GM21390 (cell line): ENCODE results near the gene DYSF.

Experiments
- ATAC-seq: cut with Tn5 transposase; IDR thresholded peaks from one replicate; pipeline ENCODE4 v1.9.1; 2021; ENCODE audit not compliant: unreplicated experiment

DYSF gene

DNA sequence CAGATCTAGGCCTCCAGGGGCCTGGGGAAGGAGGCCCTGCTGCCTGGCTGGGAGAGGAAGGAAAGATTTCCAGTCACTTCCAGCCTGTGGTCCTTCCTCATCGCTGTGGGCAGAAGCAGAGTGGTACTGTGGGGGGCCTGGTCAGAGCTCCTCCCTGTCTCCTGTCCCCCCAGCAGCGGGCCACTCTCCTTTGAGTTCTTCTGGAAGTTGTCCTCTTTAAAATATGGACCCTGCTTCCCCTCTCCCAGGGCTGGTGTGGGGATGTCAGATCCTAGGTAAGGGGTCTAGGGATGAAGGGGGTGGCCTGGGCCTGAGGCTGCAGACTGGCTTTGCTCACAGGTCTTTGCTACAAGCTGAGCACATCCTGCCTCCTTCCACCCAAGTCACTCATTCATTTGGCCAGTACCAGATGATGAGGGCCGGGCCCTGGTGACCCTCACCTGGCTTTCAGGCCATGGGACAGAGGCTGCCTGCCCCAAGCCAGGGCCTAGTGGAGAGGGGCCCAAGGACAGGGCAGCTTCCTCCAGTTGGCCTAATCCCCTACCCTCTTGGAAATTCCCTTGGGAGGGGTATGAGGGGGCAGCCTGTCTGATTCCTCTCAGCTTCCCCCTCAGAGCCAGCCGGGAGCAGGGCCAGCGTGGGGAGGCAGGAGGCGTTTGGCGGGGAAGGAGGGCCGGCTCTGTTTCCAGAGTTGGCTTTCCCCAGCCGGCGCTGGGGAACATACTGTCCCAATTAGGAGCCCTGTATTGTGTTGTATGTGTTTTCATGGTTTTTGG is 231.9 kb downstream of the DYSF start:
- no peak for ATAC-seq

- ATAC-seq = no peak
Measured at GRCh38 chr2:71685941-71686611, 232.7 kb downstream of the DYSF start.

DNA sequence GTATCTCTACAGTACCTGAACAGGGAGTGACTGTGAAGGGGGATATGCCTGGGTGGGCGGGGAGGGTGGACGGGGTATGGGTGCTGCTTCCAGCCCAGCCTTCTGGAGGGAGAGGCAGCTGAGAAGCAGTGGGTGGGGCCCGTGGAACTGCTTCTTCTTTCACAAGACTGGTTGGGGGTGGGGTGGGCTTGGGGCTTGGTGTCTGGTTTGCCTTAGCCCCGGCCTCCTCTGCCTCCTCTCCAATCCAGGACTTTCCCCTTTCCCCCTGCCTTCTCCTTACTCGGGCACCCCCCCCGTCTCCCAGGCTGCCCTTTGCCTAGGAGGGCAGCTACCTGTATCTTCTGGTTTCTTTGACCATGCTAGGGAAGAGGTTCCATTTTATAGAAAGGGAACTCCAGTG is 233.4 kb downstream of the DYSF start:
- ATAC-seq = no peak

- ATAC-seq = no peak
Measured at GRCh38 chr2:71687412-71687811, 234.1 kb downstream of the DYSF start.

GRCh38 chr2:71688530-71688929 is 235.2 kb downstream of the DYSF start:
- ATAC-seq = no peak

GRCh38 chr2:71689393-71689792 is 236.0 kb downstream of the DYSF start:
- no peak for ATAC-seq

GRCh38 chr2:71689968-71690834 is 236.8 kb downstream of the DYSF start:
- no peak for ATAC-seq

DNA sequence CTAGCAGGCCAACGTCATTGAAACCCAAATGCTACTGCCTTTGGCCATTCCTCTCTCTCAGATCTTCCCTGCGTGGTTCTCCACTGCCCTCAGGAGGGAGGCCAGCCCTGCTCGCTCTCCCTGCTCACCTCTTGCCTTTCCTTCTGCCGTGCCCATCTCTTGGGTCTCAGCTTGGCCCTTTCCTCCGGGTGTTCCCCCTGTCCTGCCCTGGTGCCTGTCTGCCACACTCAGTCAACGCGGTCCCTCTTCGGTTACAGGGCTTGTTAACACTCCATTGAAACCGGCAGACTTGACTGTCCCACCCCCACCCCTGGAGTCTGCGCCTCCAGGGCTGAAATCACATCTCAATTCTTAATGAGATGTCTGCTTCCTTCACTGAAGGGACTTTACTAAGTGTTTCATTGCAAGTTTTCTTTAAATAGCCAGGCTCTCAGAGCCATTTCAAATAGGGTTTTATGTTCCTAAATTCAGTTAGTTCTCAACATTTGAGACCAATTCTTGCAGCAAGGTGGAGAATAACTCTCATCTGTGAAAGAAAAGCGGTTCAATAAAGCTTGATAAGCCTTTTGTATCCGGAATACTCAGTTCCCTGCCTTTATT is 237.6 kb downstream of the DYSF start:
- no peak for ATAC-seq

- no peak for ATAC-seq
Measured at GRCh38 chr2:71691747-71692441, 238.5 kb downstream of the DYSF start.

DNA sequence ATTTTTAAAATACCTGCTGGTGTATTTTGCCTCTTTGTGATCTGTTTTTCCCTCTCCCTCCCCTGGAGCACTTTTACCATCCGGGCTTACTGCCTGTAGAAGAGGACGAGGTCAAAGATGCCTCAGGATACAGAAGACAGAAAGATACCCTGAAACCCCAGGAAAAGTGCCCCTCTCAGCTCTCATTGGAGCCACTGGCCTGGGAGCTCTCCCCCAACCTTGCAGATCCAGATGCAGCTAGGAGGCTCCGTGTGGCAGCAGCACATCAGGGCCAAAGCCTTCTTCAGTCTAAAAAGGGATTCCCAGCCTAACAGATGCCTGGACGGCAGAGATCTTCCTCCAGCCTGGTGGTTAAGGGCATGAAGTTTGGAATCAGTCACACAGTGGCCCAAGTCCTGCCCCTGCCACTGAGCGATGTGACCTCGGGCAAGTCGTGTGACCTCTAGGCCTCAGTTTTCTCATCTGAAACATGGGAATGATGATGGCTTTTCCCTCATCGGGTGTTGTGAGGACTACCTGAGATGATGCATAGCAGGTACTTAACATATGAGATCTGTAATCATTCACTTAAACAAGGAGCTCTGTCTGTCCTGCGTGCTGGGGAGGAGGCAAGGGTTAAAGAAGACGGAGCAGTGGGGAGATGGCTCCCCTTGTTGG is 239.4 kb downstream of the DYSF start:
- ATAC-seq = no peak

DNA sequence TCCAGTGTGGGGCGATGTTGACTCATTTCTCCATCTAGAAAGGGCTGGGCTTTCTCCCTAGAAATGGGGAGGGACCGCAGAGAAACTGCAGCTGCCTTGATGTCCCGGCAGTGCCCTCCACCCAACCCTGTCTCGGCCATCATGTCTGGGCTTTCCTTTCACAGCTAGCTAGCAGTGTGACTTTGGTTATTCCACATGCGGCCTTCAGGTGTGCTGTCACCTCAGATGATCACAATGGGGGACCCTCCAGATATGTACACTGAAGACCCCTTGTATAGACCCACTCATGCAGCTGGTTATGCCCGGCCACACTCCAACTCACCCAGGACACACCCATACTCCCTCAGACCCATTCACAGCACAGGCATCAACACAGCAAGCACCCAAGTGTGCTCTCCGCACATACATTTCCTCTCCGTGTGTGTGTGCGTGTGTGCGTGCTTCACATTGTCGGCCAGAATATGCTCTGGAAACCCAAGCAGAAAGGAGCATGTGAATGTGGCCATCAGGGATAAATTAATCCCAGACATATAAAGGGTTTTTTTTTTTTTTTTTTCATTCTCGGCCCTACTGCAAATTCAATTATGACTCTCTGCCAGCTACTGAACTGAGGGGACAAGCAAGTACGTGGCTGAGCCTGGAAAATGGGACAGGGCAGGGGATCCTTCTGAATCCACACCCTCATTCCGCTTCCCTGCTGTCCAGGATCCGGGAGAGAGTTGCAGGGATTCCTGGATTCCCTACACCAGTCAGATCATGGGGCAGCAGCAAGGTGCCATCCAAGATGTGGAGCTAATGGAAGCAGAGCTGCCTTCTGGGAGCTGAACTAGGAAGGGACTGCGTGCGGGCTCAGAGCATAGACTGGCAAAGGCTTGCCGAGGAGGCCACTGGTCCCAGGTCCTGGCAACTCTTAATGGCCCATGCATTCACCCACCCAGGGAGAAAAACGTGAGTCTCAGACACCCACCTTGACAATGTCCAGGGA is 240.2 kb downstream of the DYSF start:
- ATAC-seq = no peak

DNA sequence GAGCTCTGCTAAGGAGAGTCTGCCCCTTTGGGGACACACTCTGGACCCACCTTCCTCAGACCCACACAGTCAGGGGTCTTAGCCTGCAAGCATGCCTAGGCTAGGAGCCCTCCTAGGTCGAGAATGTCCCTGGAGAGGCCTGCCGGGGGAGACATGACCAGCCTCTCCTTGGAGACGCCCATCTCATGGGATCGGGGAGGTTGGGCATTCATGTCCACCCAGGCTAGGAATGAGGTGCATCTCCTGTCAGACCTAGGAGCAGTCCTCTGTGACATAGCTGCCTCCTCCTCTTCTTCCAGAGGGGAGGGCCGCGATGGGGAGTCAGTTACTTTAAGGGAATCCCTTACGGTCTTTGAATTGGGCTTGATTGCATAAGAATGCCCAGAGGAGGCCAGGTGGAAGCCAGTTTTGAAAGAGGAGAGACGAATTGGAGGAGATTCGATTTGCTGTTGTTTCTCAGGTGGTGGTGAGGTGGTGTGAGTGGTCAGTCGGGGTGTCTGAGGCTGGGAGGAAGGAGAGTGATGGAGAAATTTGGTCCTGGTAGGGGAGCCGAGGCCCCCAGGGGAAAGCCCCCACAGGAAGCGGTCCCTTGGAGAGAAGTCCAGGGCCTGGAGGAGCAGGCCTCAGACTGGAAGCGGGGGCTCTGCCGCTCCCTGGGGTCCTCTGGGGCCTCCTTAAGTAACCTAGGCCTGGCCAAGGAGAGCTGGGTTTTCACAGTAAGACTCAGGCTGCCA is 241.3 kb downstream of the DYSF start:
- no peak for ATAC-seq

DNA sequence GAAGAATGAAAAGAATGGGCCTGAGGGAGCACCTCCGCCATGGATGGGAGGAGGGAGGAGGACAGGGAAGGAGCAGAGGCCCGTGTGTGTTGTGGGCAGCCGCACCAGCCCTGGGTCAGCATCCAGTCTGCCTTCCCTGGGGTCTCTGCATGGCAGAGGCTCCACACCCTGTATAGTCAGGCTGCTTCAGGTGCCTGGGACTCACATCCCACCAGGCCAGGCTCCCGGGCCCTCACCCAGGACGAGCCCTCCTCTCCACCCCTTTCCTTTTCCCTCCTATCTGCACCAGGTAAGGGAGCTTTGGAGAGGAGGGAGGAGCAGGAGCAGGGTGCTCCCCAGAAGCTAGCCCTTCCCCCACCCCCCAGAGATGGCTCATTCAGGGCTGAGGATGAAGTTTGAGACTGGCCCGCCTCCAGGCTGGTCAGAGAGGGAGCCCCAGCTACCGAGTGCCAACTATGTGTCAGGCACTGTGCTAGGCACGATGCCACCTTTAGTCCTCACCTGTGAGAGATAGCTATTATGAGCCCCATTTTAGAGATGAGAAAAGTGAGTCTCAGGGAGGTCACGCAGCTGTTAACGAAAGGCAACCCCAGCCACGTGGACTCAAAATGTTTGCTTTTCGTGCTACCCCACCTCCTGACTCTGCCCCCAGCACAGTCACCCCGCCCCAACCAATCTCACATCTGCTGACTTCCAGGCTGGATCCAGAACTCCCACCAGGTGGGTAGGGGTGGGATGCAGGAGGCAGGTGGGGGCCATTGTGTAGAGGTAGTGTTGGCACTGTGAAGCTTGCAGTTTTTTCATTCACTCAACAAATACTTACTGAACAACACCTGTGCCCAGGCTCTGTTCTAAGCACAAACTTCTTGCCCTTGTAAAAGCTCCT is 242.1 kb downstream of the DYSF start:
- ATAC-seq = no peak

- ATAC-seq = no peak
Measured at GRCh38 chr2:71696381-71696780, 243.0 kb downstream of the DYSF start.

DNA sequence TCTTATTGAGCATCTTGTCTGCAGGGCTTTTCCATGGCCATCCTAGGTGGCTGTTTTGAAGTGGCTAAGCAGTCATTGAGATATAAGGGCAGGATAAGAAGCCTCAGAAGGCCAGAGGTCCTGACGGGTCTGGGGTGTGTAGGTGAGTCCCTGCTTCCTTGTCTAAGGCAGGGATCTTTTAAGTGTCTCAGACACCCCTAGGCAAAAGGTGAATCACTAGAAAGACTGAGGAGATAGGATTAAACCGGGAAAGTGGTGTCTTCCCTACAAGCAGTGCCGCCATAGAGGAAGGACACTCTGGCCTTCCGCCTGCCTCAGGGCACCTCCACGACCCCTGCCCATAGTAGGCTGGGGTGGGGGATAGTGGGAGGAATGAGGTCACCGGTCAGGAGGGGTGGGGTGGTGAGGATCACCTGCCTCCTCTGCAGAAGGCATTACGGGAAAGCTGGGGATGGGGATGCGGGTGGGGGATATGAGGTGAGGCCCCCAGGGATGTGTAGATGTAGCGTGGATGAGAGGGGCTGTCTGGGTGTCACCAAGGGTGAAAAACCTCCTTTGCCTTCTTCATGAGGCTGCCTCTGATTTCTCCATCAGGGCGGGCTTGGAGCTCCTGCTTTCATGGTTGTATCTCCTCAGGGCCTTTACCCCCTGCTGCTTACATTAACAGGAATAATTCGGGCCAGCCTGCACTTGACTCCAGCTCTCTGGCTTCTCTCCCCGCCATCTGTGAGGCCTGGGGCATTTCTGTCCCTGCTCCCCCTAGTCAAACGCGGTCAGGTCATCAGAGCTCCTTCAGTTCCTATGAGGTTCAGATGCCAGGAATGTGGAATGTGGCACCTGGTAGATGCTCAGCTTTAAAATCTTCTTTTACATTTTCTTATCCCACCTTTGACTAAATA is 244.0 kb downstream of the DYSF start:
- no peak for ATAC-seq

DNA sequence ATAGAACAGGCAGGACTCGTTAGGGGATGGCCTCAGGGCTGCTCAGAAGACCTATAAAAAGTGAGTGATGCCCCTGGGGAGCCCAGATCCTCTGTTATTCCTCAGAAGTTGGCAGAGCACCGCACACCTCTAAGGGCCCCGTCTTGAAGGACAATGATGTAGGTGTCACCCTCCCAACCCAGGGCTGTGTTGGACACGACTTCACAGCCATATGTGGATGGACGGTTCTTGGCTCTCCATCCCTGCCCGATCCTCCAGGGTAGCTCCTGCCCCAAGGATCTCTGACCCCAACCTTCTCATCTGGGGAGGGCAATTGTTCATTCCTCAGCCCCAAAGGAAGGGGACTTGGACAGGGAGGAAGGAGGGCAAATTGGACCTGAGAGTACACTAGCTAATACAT is 246.1 kb downstream of the DYSF start:
- no peak for ATAC-seq
